IMR-90 (cell line): ENCODE results near the gene MYO1G. TPM values are rescaled to one million over a fixed set of nuclear protein-coding genes. Genes with fewer than 3 reads are reported as not detected.

Experiments
- ATAC-seq: fragments of 200-7000 bp; cut with Tn5 transposase; 2 replicates; pipeline ENCODE4 v1.9.1; 2020; ENCODE audit warnings: low read depth, mild to moderate bottlenecking, moderate library complexity
- BruUV-seq: library from RNA; stranded (reverse); fragments of 400-500 nt; replicated peaks from 2 replicates; lab custom pipeline; 2021; lab: Mats Ljungman, UMichigan
- CTCF ChIA-PET: fragments of 300-600 bp; formaldehyde crosslinking; extraction: SDS; loops from one replicate; lab custom pipeline; 2021; ENCODE audit warnings: antibody characterized with exemption; lab: Yijun Ruan, JAX
- POLR2A ChIA-PET: fragments of 300-600 bp; sonication (Branson Sonifier 250); formaldehyde crosslinking; loops from one replicate; lab custom pipeline; 2022; ENCODE audit warnings: antibody characterized with exemption; ENCODE audit not compliant: unreplicated experiment; lab: Charles Lee
- DNase-seq: peaks from one replicate; pipeline ENCODE4 v3.0.0; 2013
- H2AFZ ChIP-seq: replicated peaks from 2 replicates; pipeline ENCODE3; 2013; ENCODE audit warnings: low read length, mild to moderate bottlenecking; ENCODE audit not compliant: poor library complexity
- H2AK5ac ChIP-seq: 2 replicates; pipeline ENCODE4 v1.6.1; 2013; ENCODE audit warnings: low read depth, low read length, inconsistent platforms
- H2AK9ac ChIP-seq: replicated peaks from 2 replicates; pipeline ENCODE3; 2013; ENCODE audit warnings: mild to moderate bottlenecking, low read depth, low read length, moderate library complexity; ENCODE audit not compliant: poor library complexity
- H2BK120ac ChIP-seq: 2 replicates; pipeline ENCODE4 v1.6.1; 2013; ENCODE audit warnings: low read depth, low read length, inconsistent platforms
- H2BK15ac ChIP-seq: 3 replicates; pipeline ENCODE4 v1.6.1; 2013; ENCODE audit warnings: low read depth, low read length, inconsistent platforms
- H2BK20ac ChIP-seq: 2 replicates; pipeline ENCODE4 v1.6.1; 2013; ENCODE audit warnings: low read depth, mild to moderate bottlenecking, inconsistent platforms, low read length, moderate library complexity
- H2BK5ac ChIP-seq: 2 replicates; pipeline ENCODE4 v1.6.1; 2013; ENCODE audit warnings: mild to moderate bottlenecking, low read depth, low read length, inconsistent platforms; ENCODE audit not compliant: poor library complexity, severe bottlenecking
- H3K14ac ChIP-seq: replicated peaks from 2 replicates; pipeline ENCODE4 v1.6.1; 2013; ENCODE audit warnings: low read depth, low read length, inconsistent platforms
- H3K18ac ChIP-seq: 2 replicates; pipeline ENCODE4 v1.6.1; 2013; ENCODE audit warnings: low read depth, low read length, control low read depth
- H3K23ac ChIP-seq: 2 replicates; pipeline ENCODE4 v1.6.1; 2013; ENCODE audit warnings: low read depth, low read length, inconsistent platforms
- H3K27ac ChIP-seq: 2 replicates; pipeline ENCODE4 v1.5.1; 2013; ENCODE audit warnings: mild to moderate bottlenecking, control low read depth, low read length; ENCODE audit not compliant: insufficient read depth
- H3K27me3 ChIP-seq: 2 replicates; pipeline ENCODE4 v1.6.1; 2013; ENCODE audit warnings: low read length; ENCODE audit not compliant: control insufficient read depth, insufficient read depth
- H3K36me3 ChIP-seq: 2 replicates; pipeline ENCODE4 v1.6.1; 2013; ENCODE audit warnings: low read length, mixed read lengths; ENCODE audit not compliant: control insufficient read depth, insufficient read depth
- H3K4ac ChIP-seq: 2 replicates; pipeline ENCODE4 v1.6.1; 2013; ENCODE audit warnings: low read depth, low read length, inconsistent platforms
- H3K4me1 ChIP-seq: 2 replicates; pipeline ENCODE4 v1.6.1; 2013; ENCODE audit warnings: low read length, mixed read lengths; ENCODE audit not compliant: control insufficient read depth, insufficient read depth
- H3K4me2 ChIP-seq: 2 replicates; pipeline ENCODE4 v1.6.1; 2013; ENCODE audit warnings: low read depth, mild to moderate bottlenecking, control low read depth, low read length, moderate library complexity
- H3K4me3 ChIP-seq: 2 replicates; pipeline ENCODE4 v1.5.1; 2013; ENCODE audit warnings: low read depth, mild to moderate bottlenecking, control low read depth, low read length, moderate library complexity; ENCODE audit not compliant: insufficient read depth
- H3K56ac ChIP-seq: 2 replicates; pipeline ENCODE4 v1.6.1; 2013; ENCODE audit warnings: low read length, inconsistent platforms; ENCODE audit not compliant: insufficient read depth; ENCODE audit errors: extremely low read depth
- H3K79me1 ChIP-seq, 2 experiments: 2 replicates each; pipeline ENCODE4 v1.6.1; 2013; ENCODE audit warnings: low read length in 2 of 2, inconsistent platforms in 1 of 2, low read depth in 1 of 2
- H3K9ac ChIP-seq: 2 replicates; pipeline ENCODE4 v1.6.1; 2013; ENCODE audit warnings: low read depth, low read length, control low read depth
- H3K9me1 ChIP-seq: 2 replicates; pipeline ENCODE4 v1.6.1; 2013; ENCODE audit warnings: low read length, inconsistent platforms; ENCODE audit not compliant: insufficient read depth
- H3K9me3 ChIP-seq: 2 replicates; pipeline ENCODE4 v1.6.1; 2013; ENCODE audit warnings: low read length; ENCODE audit not compliant: control insufficient read depth, insufficient read depth
- H4K20me1 ChIP-seq: 2 replicates; pipeline ENCODE4 v1.6.1; 2013; ENCODE audit warnings: low read length, inconsistent platforms; ENCODE audit not compliant: insufficient read depth
- H4K5ac ChIP-seq: 2 replicates; pipeline ENCODE4 v1.6.1; 2013; ENCODE audit warnings: mild to moderate bottlenecking, low read depth, low read length, control low read depth
- H4K8ac ChIP-seq, 2 experiments: 2 replicates each; pipeline ENCODE4 v1.6.1; 2013; ENCODE audit warnings: low read depth in 2 of 2, low read length in 2 of 2, control low read depth in 1 of 2, inconsistent platforms in 1 of 2
- H4K91ac ChIP-seq: 2 replicates; pipeline ENCODE4 v1.6.1; 2013; ENCODE audit warnings: low read depth, low read length, inconsistent platforms; ENCODE audit not compliant: insufficient read depth
- NFE2L2 ChIP-seq: fragments of 150-350 bp; IDR thresholded peaks from 2 replicates; pipeline ENCODE4 v1.6.1; 2016; ENCODE audit warnings: low read depth, mild to moderate bottlenecking, low read length
- POLR2A ChIP-seq: IDR thresholded peaks from 2 replicates; pipeline ENCODE4 v1.6.1; 2012; ENCODE audit warnings: mild to moderate bottlenecking, low read depth, low read length
- SMC3 ChIP-seq: fragments of 150-350 bp; IDR thresholded peaks from 2 replicates; pipeline ENCODE4 v1.6.1; 2016; ENCODE audit warnings: low read depth, mild to moderate bottlenecking, antibody characterized with exemption, low read length, moderate library complexity
- WGBS, 2 experiments: methylation state at CpG; one replicate each; pipeline versions ENCODE4 v1.1.5 to v1.1.7; 2013; ENCODE audit warnings: missing lambda C conversion rate in 2 of 2; ENCODE audit not compliant: insufficient read length in 1 of 2; ENCODE audit errors: extremely low coverage in 2 of 2; 5-methylcytosine and 5-hydroxymethylcytosine counted together
- dilution Hi-C: fragments of 300-500 bp; cut with HindIII; formaldehyde crosslinking; loops from one replicate; pipeline ENCODE4 v1.14.3; 2018; ENCODE audit warnings: low sequenced_read_pairs; ENCODE audit not compliant: unreplicated experiment
- in situ Hi-C: fragments of 300-500 bp; cut with MboI; formaldehyde crosslinking; loops from 3 replicates; pipeline ENCODE4 v1.14.3; 2019; ENCODE audit warnings: low sequenced_read_pairs, inconsistent platforms, mixed read lengths
- intact Hi-C: fragments of 100-400 bp; cut with micrococcal nuclease; formaldehyde crosslinking; loops from 2 replicates; pipeline ENCODE4 v1.10.0; 2022
- polyA plus RNA-seq, 3 experiments: library from polyadenylated mRNA; depleted of rRNA; stranded (reverse); fragments of >200 nt; gene quantifications; 2 replicates each; pipeline ENCODE4 v1.2.3, GENCODE V29; 2012; ENCODE audit warnings: low replicate concordance in 1 of 3
- total RNA-seq: library from RNA; depleted of rRNA; stranded (reverse); fragments of >200 nt; gene quantifications from 2 replicates; pipeline ENCODE4 v1.2.3, GENCODE V29; 2012

MYO1G gene
- total and polyA plus RNA-seq, 2 of the 4 experiments (the other 2 are of a cell fraction) = under 0.01 to 0.02 TPM

DNA sequence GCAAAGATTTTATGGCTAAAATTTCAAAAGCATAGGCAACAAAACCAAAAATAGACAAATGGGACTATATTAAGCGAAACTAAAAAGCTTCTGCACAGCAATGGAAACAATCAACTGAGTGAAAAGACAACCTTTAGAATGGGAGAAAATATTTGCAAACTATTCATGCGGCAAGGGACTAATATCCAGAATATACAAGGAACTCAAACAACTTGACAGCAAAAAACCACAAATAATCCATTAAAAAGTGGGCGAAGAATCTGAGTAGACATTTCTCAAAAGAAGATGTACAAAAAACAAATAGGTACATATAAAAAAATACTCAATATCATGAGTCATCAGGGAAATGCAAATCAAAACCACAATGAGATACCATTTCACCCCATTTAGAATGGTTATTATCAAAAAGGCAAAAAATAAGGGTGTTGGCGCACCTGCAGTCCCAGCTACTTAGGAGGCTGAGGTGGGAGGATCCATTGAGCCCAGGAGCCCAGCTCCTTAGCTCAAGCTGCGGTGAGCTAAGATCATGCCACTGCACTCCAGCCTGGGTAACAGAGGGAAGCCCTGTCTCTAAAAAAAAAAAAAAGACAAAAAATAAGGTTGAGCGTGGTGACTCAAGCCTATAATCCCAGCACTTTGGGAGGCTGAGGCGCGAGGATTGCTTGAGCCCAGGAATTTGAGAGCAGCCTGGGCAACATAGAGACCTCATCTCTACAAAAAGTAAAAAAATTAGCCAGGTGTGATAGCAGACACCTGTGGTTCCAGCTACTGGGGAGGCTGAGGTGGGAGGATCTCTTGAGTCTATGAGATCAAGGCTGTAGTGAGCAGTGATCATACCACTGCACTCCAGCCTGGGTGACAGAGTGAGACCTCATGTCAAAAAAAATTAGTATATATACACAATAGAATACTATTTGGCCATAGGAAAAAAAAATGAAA lies 17.0 kb upstream of the MYO1G start:
- Histone ChIP-seq H2BK15ac (no peak overlapping the region), H2AK5ac (no peak overlapping the region), H3K27ac (no peak overlapping the region), H2AK9ac (no peak overlapping the region), H3K4ac (no peak overlapping the region), H2BK5ac (no peak overlapping the region), H4K8ac (no peak overlapping the region), H4K20me1 (peaks cover 4% of the 10 kb centered on the region; the same call in 1 of the 2 replicates), H2AFZ (no peak overlapping the region), H3K79me1 (peaks cover 2 to 14% of the 10 kb centered on the region in 2 experiments; a peak in 2 of 4 replicates), H4K5ac (no peak overlapping the region), H3K27me3 (no peaks in the 10 kb centered on the region), H3K9me1 (no peaks in the 10 kb centered on the region; the same call in 1 of the 2 replicates), H3K9ac (no peak overlapping the region), H3K56ac (no peak overlapping the region), H3K4me3 (no peak overlapping the region), H3K14ac (no peak overlapping the region), H3K18ac (no peak overlapping the region), H3K36me3 (no peaks in the 10 kb centered on the region), H3K23ac (no peak overlapping the region), H2BK120ac (no peak overlapping the region), H3K4me2 (no peak overlapping the region), H3K4me1 (peaks cover under 1% of the 10 kb centered on the region; the same call in 1 of the 2 replicates), H3K9me3 (no peaks in the 10 kb centered on the region), H2BK20ac (no peak overlapping the region), H4K91ac (no peak overlapping the region)
- TF ChIP-seq NFE2L2 (no peak), SMC3 (no peak), POLR2A (no peak)
- DNase-seq (no peak), ATAC-seq (no peak)
- WGBS, 2 experiments = no CpG with 5 or more reads among the region's 8 CpGs
- CTCF ChIA-PET = no interaction called here
- intact Hi-C loops = no loop called here
- POLR2A ChIA-PET = no interaction called here
- no TSS peak for BruUV-seq
- dilution Hi-C loops = no loop called here
- in situ Hi-C loops = no loop called here
